Stimulated activated CD4-positive, alpha-beta T cell treated with anti-CD3 and anti-CD28 coated beads, Interleukin-4, amount 100 ng/mL, for 4 hours (primary cell): ENCODE data around the gene LAMC3.
"Not testable (repeated sequence)": the region's sequence is repeated elsewhere in the genome, so short reads cannot be mapped to it uniquely, and the experiment has no call there.

ENCODE experiments used
- DNase-seq, 2 experiments: peaks; one replicate each; pipeline ENCODE4 v3.0.0-alpha.2; 2020

The LAMC3 gene

DNA sequence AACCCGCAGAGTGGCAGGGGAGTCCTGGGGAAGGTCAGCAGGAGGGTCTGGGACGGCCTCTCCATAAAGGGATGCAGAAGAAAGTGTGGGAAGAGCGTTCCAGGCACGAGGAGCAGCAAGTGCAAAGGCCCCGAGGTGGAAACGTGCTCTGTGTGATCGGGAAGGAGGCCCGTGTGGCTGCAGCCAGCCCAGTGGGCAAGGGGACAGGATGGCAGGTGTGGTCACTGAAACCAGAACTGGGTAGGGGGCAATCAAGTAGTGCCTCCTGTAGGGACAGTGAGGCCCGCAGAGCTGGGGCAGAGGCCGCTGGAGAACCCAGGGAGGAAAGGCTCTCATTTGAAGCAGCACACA, 16.3 kb upstream of the LAMC3 start:
- no peak for DNase-seq

DNA sequence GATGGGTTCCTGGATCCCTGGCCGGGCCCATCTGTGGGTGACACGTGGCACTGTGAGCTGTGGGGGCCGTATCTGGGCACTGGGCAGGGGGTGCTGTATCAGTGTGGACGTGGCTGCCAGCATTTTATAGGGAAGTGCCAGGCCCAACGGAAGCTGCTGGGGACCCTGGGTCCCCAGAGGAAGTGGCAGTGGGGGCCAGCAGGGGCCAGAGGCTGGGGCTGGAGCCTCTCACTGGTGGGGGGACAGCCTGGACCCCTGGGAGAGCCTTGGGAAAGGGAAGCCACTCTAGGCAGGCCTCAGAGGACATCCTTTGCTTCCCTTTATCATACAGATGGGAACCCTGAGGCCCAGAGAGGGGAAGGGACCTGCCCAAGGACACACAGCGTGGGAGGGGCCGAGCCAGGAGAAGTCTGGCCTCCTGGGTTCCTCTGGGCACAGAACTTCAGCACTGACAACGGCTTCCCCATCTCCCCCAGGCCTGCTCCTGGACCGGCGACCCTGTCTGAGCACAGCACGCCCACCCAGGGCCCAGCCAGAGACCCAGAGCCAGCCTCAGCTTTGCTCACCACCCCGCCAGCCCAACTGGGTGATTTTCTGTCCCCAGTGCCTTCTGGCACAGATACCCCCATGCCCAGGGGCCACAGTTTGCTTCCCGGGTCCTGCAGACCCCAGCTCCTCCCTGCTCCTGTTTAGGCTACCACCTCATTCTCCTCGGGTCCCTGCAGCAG, 15.5 kb upstream of the LAMC3 start:
- no peak for DNase-seq

- DNase-seq, result no peak
Observed at GRCh38 chr9:130994135-130995085, 14.6 kb upstream of the LAMC3 start.

DNA sequence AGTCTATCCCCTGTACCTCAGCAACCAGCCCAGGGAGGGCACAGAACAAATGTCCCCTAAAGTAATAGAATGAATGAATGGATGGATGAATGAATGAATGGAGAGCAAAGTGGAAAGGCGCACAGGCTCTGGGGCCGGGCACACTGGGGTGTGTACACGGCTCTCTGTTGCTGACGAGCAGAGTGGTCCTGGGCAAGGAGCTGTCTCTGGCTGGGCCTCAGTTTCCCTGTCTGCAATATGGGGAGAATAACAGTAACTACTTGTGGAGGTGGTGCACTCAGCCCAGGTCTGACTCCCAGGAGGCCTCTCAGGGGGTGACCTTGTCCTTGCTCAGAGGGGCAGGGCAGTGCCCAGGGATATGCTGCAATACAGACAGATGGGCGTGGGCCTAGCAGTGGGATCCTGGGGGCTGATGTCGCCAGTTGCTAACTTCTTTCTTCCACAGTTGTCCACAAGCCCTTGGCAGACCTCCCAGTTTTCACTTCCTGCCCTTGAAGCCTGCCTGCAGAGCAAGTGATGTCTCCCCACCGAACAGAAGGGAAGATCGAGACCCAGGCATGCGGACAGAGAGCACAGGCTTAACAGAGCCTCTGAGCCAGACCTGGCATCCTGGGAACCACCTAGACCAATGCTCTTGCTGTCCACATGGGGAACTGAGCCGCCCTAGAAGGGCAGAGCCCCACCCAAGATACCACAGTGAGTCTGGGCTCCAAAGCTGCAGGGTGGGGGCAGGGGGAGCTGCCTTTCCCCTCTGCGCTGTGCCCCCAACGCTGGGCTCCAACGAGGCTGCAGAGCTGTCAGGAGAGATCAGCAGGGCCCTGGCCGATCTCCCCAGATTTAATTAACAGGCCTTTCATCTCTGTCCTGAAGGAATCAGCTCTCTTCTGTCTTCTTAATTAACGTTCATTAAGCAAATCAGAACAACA, 13.6 kb upstream of the LAMC3 start:
- DNase-seq, result no peak

- no peak for DNase-seq
Observed at GRCh38 chr9:130996205-130996604, 12.8 kb upstream of the LAMC3 start.

DNA sequence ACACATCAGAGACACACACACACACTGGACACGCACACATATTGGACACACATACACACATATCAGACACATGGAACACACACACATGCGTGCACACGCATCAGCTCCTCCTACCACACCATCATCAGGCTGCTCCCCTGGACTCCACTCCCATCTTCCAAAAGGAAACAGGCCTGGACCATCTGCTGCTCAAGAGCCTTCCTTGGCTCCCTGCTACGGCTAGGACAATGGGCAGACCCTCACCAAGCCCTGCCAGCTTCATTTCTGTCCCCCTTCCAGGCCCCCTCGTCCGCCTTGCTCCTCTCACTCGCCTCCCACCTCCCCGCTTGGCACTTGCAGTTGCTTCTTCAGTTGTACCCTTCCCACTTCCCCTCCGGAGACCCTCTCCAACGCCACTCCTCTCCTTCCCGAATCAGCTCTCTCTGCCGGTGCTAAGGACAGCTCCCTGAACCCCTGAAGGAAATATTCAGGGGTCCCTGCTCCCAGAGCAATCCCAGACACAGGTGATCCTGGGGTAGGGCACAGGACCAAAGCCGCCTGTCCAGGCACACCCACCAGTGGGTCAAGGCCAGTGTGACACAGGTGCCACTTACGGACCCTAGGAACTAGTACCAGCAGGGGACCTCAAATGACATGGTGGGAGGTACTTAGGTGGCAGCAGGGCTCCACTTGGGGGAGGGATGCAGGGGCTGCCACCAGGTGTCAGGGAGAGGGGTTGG, 12.1 kb upstream of the LAMC3 start:
- no peak for DNase-seq

GRCh38 chr9:130997395-130997684, 11.6 kb upstream of the LAMC3 start:
- DNase-seq, result no peak

DNA sequence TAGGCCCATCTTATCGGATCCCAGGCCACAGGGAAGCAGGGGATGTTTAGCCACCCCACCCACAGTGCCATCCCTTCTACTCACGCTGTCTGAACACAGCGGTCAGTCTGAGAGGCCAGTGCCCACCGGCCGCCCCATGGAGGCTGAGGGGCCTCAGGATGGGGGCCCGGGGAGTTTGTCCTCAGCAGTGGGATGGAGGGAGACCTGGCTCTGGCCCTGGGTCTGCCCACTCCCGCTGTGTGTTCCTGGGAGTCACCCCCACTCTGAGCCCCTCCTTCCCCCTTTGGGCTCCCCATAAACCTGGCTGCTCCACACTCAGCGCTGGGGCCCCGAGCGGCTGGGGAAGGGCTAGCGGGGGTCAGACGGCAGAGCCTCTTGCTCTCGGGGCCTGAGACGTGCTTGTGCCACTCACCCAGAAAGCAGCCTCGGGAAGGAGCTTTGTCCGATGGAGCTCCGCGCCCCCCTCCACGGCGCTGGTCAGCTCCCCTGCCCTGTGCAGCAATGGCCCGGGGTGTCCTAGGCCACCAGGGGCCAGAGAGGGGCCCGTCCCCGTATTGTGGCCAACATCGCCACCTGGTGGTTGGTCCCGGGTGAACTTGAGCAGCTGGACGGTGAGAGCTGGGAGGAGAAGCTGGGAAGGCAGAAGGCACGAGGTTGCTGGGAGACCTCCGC, 10.9 kb upstream of the LAMC3 start:
- peak in 1 of 2 experiments; percentile 19 for DNase-seq

DNA sequence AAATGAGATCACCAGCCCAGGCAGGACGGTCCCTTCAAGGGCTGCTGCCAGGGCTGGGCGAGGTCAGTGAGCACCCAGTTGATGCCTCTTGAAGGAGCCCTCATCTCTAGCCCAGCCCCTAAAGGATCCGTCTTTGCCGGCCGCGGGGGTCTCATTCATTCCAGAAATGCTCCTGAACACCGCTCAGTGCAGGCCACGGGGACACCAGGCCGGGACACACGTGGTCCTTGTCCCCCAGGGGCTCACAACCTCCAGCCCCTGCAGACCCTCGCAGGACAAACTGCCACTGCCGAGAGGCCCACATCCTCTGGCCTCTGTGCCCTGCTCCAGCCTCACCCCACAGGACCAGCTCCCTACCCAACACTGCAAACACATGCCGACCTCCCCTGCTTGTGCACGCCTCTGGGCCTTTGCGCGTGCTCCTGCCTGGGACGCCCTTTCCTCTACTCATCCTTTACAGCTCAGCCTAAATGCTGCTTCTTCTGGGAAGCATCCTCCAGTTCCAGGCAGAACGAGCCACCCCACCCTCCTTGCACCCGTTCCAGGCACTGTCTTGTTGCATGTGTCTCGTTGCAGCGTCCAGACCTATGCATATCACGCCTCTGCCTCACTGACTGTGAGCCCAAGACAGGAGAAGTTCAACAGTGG, 10.3 kb upstream of the LAMC3 start:
- DNase-seq, result no peak

DNA sequence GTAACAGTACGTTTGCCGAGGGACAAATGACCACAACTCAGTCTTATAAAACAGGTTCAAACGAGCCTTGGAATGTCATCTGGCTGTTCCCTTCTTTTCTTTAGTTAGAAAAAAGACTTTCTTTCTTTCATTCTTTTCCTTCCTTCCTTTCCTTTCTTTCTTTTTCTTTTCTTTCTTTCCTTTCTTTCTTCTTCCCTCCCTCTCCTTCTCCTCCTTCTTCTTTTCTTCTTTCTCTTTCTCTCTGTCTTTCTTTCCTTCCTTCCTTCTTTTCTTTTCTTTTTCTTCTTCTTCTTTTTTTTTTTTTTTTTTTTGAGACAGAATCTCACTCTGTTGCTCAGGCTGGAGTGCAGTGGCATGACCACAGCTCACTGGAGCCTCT, 9.7 kb upstream of the LAMC3 start:
- DNase-seq, result no peak

- DNase-seq, result not testable (repeated sequence)
Observed at GRCh38 chr9:131000526-131000925, 8.4 kb upstream of the LAMC3 start.

DNA sequence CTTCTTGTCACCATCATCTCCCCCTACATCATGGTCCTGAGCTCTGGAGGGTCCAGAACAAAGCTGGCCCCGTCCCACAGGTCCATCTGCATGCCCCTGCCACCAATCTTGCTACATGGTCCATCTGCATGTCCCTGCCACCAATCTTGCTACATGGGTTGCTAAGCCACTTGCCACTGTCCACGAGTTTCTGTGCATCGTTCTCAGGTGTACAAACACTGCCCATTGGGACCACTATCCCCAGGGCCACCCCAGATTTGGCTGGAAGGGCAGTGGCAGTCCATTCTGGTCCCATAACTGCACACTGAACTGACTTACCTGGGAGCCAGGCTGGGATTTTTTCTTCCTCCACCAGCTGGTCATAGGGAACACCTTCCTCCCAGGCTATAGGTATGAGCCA, 8.0 kb upstream of the LAMC3 start:
- no peak for DNase-seq

- DNase-seq, result no peak
Observed at GRCh38 chr9:131001990-131002389, 7.0 kb upstream of the LAMC3 start.

DNA sequence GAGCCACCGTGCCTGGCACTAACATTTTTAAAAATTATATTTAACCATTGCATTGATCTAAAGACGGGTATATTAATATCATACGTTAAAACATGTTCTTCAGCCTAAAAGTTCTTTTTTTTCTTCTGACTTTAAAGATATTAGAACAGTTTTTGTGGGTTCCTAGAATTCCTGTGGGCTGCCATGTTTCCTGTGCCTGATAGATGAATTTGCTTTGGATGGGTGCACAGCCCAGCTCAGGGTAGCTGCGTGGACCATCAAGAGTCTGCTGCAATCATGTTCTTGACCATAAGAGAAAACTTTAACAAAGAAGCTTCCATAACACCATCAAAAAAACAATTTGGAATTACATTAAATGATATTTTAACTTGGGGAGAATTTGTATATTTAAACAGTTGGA, 2.4 kb upstream of the LAMC3 start:
- no peak for DNase-seq

DNA sequence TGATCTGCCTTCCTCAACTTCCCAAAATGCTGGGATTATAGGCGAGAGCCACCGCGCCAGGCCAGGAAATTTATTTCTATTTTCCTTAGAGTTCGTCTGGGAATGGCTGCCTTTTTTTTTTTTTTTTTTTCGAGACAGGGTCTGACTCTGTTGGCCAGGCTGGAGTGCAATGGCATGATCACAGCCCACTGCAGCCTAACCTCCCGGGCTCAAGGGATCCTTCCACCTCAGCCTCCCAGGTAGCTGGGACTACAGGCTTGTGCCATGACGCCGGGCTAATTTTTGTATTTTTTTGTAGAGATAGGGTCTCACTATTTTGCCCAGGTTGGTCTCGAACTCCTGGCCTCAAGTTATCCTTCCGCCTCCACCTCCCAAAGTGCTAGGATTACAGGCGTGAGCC, 888 bp upstream of the LAMC3 start:
- no peak for DNase-seq

DNA sequence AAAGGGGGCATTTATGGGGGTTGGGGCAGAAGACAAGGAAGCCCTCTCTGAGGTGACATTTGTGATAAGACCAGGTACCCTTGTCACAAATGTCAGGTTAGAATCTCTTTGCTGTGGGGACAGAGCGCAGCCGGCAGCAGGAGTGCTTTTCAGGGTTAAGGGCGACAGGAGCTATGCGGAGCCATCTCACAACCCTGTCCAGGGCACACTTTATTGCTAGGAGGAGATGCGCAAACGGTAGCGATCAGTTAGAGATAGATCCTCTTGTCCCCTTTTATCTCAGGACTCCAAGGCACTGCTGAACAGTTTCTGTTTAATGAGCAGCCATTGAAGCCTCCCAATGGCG, 438 bp upstream of the LAMC3 start:
- no peak for DNase-seq

GRCh38 chr9:131010482-131011273, 1.7 kb downstream of the LAMC3 start:
- DNase-seq, result no peak

GRCh38 chr9:131011274-131012022, 2.5 kb downstream of the LAMC3 start:
- DNase-seq, result no peak

- no peak for DNase-seq
Observed at GRCh38 chr9:131012023-131012334, 3.0 kb downstream of the LAMC3 start.

DNA sequence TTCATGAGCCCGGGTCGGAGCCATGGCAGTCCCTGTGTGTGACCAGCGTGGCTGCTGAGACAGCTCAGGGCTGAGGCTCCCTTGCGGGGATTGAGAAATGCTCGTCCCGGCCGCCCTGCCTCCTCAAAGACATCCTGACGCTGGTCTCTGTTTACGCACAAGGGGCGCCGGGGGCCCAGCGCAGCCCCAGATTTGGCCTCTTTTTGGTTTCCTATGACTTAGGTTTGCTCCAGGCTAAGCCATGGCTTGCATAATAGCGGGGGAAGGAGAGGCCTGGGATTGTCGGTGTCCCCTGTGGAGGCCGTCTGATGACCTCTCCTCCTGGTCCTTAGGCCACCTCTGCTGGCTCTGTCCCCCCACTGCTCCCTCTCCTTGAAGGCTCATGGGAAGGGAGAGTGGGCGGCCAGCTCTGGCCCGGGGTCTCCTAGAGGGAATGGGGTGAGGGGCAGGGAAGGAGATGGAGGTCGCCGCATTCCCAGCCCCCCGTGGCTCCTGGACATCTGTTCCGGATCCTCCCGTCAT, 3.5 kb downstream of the LAMC3 start:
- DNase-seq, result no peak
